ENCODE data around the gene MAGOH. TPM values are rescaled to one million over a fixed set of nuclear protein-coding genes. Genes with fewer than 3 reads are reported as not detected.
"Not testable (repeated sequence)": the region's sequence is repeated elsewhere in the genome, so short reads cannot be mapped to it uniquely, and the experiment has no call there.

MAGOH gene
- total and polyA plus RNA-seq, 2 experiments from 2014 or later: 21.9 to 34.3 TPM

- peak overlapping the region; percentile 50; the same call in 1 of the 2 replicates for H2AFZ ChIP-seq
- 53 to 59% methylated on average over 4 of the region's 4 CpGs for WGBS, 2 experiments (ENCODE audit: low coverage in 1 of 2, low lambda C conversion rate in 2 of 2, missing lambda C conversion rate in 2 of 2)
- H3K79me2 ChIP-seq (ENCODE audit: insufficient read depth): no peaks in the 10 kb centered on the region
- peaks cover 34% of the 10 kb centered on the region for H3K4me1 ChIP-seq (ENCODE audit: insufficient read depth)
- TF ChIP-seq EZH2phosphoT487 (IDR thresholded peaks at IDR 0.05; ENCODE audit: insufficient read depth, low read depth): no peak
- no peak for TF ChIP-seq EZH2 (IDR thresholded peaks at IDR 0.05; ENCODE audit: insufficient read depth, poor library complexity, severe bottlenecking)
- in situ Hi-C loops (cut with MboI): loop anchor here (10.0 to 25.0 kb wide), 2 partner anchors 373 to 476 kb away; no protein-coding TSS in a partner anchor
- H3K9ac ChIP-seq: no peak overlapping the region
- H3K9me2 ChIP-seq (ENCODE audit: insufficient read depth): no peaks in the 10 kb centered on the region
- peak overlapping the region; percentile 24 for H3K4me2 ChIP-seq (ENCODE audit: unreplicated experiment)
- H3K4me3 ChIP-seq: no peak overlapping the region
- no peaks in the 10 kb centered on the region for H4K20me1 ChIP-seq (ENCODE audit: insufficient read depth)
- H3K27ac ChIP-seq: peak overlapping the region; percentile 65
- H3F3A ChIP-seq (ENCODE audit: insufficient read depth): peaks cover 35% of the 10 kb centered on the region
- H3K36me3 ChIP-seq (ENCODE audit: low read depth): no peaks in the 10 kb centered on the region
- peak; percentile 62 for DNase-seq
- H3K9me3 ChIP-seq (ENCODE audit: low read depth): no peaks in the 10 kb centered on the region
- H3K27me3 ChIP-seq (replicated peaks; ENCODE audit: insufficient read depth): no peaks in the 10 kb centered on the region
Measured at GRCh38 chr1:53188099-53188498, 50.2 kb downstream of the MAGOH start.

GRCh38 chr1:53187401-53187800 lies 50.9 kb downstream of the MAGOH start:
- Histone ChIP-seq H3K27ac (peak overlapping the region; percentile 65), H3F3A (ENCODE audit: insufficient read depth) (peaks cover 42% of the 10 kb centered on the region), H3K36me3 (ENCODE audit: low read depth) (no peaks in the 10 kb centered on the region), H3K27me3 (replicated peaks; ENCODE audit: insufficient read depth) (no peaks in the 10 kb centered on the region), H3K79me2 (ENCODE audit: insufficient read depth) (no peaks in the 10 kb centered on the region), H3K4me1 (ENCODE audit: insufficient read depth) (peaks cover 41% of the 10 kb centered on the region), H3K9me2 (ENCODE audit: insufficient read depth) (no peaks in the 10 kb centered on the region), H3K4me3 (no peak overlapping the region), H4K20me1 (ENCODE audit: insufficient read depth) (no peaks in the 10 kb centered on the region), H3K4me2 (ENCODE audit: unreplicated experiment) (peak overlapping the region; percentile 24), H2AFZ (peak overlapping the region; percentile 50), H3K9me3 (ENCODE audit: low read depth) (no peaks in the 10 kb centered on the region), H3K9ac (peak overlapping the region; percentile 15; the same call in 1 of the 2 replicates)
- in situ Hi-C loops (cut with MboI): loop anchor here (10.0 to 25.0 kb wide), 2 partner anchors 373 to 475 kb away; no protein-coding TSS in a partner anchor
- WGBS, 2 experiments (ENCODE audit: low coverage in 1 of 2, low lambda C conversion rate in 2 of 2, missing lambda C conversion rate in 2 of 2): 10 to 13% methylated on average over 1 of the region's 1 CpG
- DNase-seq: peak; percentile 73
- TF ChIP-seq EZH2 (IDR thresholded peaks at IDR 0.05; ENCODE audit: insufficient read depth, poor library complexity, severe bottlenecking) (no peak), EZH2phosphoT487 (IDR thresholded peaks at IDR 0.05; ENCODE audit: insufficient read depth, low read depth) (no peak)

GRCh38 chr1:53186533-53186932 lies 51.8 kb downstream of the MAGOH start:
- H3K9me3 ChIP-seq (ENCODE audit: low read depth): no peaks in the 10 kb centered on the region
- no peaks in the 10 kb centered on the region for H4K20me1 ChIP-seq (ENCODE audit: insufficient read depth)
- peaks cover 45% of the 10 kb centered on the region for H3F3A ChIP-seq (ENCODE audit: insufficient read depth)
- DNase-seq: no peak
- no peaks in the 10 kb centered on the region for H3K9me2 ChIP-seq (ENCODE audit: insufficient read depth)
- no peak overlapping the region for H3K9ac ChIP-seq
- H3K27me3 ChIP-seq (replicated peaks; ENCODE audit: insufficient read depth): no peaks in the 10 kb centered on the region
- peaks cover 48% of the 10 kb centered on the region for H3K4me1 ChIP-seq (ENCODE audit: insufficient read depth)
- no peaks in the 10 kb centered on the region for H3K79me2 ChIP-seq (ENCODE audit: insufficient read depth)
- peak overlapping the region; percentile 65 for H3K27ac ChIP-seq
- peak overlapping the region; percentile 19; the same call in 1 of the 2 replicates for H2AFZ ChIP-seq
- in situ Hi-C loops (cut with MboI): loop anchor here (10.0 to 25.0 kb wide), 2 partner anchors 372 to 474 kb away; no protein-coding TSS in a partner anchor
- 72 to 77% methylated on average over 3 of the region's 3 CpGs for WGBS, 2 experiments (ENCODE audit: low coverage in 1 of 2, low lambda C conversion rate in 2 of 2, missing lambda C conversion rate in 2 of 2)
- no peak overlapping the region for H3K4me2 ChIP-seq (ENCODE audit: unreplicated experiment)
- TF ChIP-seq EZH2 (IDR thresholded peaks at IDR 0.05; ENCODE audit: insufficient read depth, poor library complexity, severe bottlenecking) (no peak), EZH2phosphoT487 (IDR thresholded peaks at IDR 0.05; ENCODE audit: insufficient read depth, low read depth) (no peak)
- H3K36me3 ChIP-seq (ENCODE audit: low read depth): no peaks in the 10 kb centered on the region
- H3K4me3 ChIP-seq: no peak overlapping the region

- H3K9me3 ChIP-seq (ENCODE audit: low read depth); H3K4me2 ChIP-seq (ENCODE audit: unreplicated experiment); DNase-seq; H3K27me3 ChIP-seq (replicated peaks; ENCODE audit: insufficient read depth); H3K79me2 ChIP-seq (ENCODE audit: insufficient read depth); H3K4me3 ChIP-seq; H3K36me3 ChIP-seq (ENCODE audit: low read depth); H3K9me2 ChIP-seq (ENCODE audit: insufficient read depth); H4K20me1 ChIP-seq (ENCODE audit: insufficient read depth); H3K9ac ChIP-seq; H2AFZ ChIP-seq: not testable (repeated sequence)
- in situ Hi-C loops (cut with MboI): loop anchor here (10.0 to 25.0 kb wide), 2 partner anchors 371 to 474 kb away; no protein-coding TSS in a partner anchor
- peak overlapping the region; percentile 65; the same call in 1 of the 2 replicates for H3K27ac ChIP-seq
- WGBS, 2 experiments (ENCODE audit: low coverage in 1 of 2, low lambda C conversion rate in 2 of 2, missing lambda C conversion rate in 2 of 2): 29 to 44% methylated on average over 2 of the region's 2 CpGs
- peaks cover 48% of the 10 kb centered on the region for H3K4me1 ChIP-seq (ENCODE audit: insufficient read depth)
- peaks cover 45% of the 10 kb centered on the region for H3F3A ChIP-seq (ENCODE audit: insufficient read depth)
Measured at GRCh38 chr1:53185955-53186297, 52.4 kb downstream of the MAGOH start.

Data from GM23248 (cell line).